Measurements from ENCODE around the gene TMED9. TPM values are rescaled to one million over a fixed set of nuclear protein-coding genes. Genes with fewer than 3 reads are reported as not detected.

TMED9 gene
- total and polyA plus RNA-seq, 9 of the 15 experiments (the other 6 are each of a cell fraction or from before 2014, with no cell fraction given) = 43.7 to 301 (median 90.0) TPM

- DNase-seq (ENCODE audit: extremely low read depth in 1 of 4, low spot score in 3 of 4) (no peak), FAIRE-seq (no peak), ATAC-seq (no peak)
- intact Hi-C loops (cut with micrococcal nuclease) = no loop called here
- Histone ChIP-seq H4K20me1 (replicated peaks; ENCODE audit: control insufficient read depth, insufficient read depth, low read length) (peaks cover 7% of the 10 kb centered on the region), H3K79me2 (ENCODE audit: control insufficient read depth, insufficient read depth, low read length) (peaks cover 25% of the 10 kb centered on the region), H3K4me2 (ENCODE audit: insufficient read depth, low read length) (peak overlapping the region; percentile 89), H3K27ac (ENCODE audit: extremely low read depth, low read depth, low read length) (no peak overlapping the region), H3K4me3 (peak overlapping the region; percentile 94; the same call in 1 of the 2 replicates), H3K9ac (ENCODE audit: insufficient read depth in 1 of 2, low read depth in 2 of 2, low read length in 2 of 2) (peak overlapping the region in 1 of 2 experiments; percentile 95; a peak in 2 of 4 replicates), H3K9me1 (ENCODE audit: control insufficient read depth, insufficient read depth, low read length) (no peaks in the 10 kb centered on the region), H3K27me3 (ENCODE audit: control insufficient read depth in 2 of 2, insufficient read depth in 2 of 2, low read length in 2 of 2) (no peaks in the 10 kb centered on the region), H3K4me1 (replicated peaks in 1 of 2; ENCODE audit: control insufficient read depth in 2 of 2, insufficient read depth in 2 of 2, low read length in 2 of 2) (peaks cover 7 to 16% of the 10 kb centered on the region in 2 experiments; a peak in 4 of 5 replicates), H3K9me3 (replicated peaks; ENCODE audit: control insufficient read depth, insufficient read depth, low read depth, low read length) (no peaks in the 10 kb centered on the region), H2AFZ (ENCODE audit: low read depth, low read length) (no peak overlapping the region), H3K36me3 (ENCODE audit: control insufficient read depth, insufficient read depth, low read length) (peaks cover 39% of the 10 kb centered on the region)
- 93% methylated on average over 3 of the region's 3 CpGs for WGBS (ENCODE audit: insufficient coverage, low coverage, missing lambda C conversion rate)
- in situ Hi-C loops (cut with MboI) = no loop called here
- TF ChIP-seq C11orf30 (IDR thresholded peaks at IDR 0.05; ENCODE audit: low read depth) = no peak
- no peak for TF ChIP-seq JUND (IDR thresholded peaks at IDR 0.05; ENCODE audit: borderline replicate concordance, low read depth, low read length)
- no peak for TF ChIP-seq JUND (tag; IDR thresholded peaks at IDR 0.05; ENCODE audit: borderline replicate concordance, low read depth, low read length)
- no peak for TF ChIP-seq KLF6 (CRISPR knock-in tag; IDR thresholded peaks at IDR 0.05; ENCODE audit: borderline replicate concordance)
- BruUV-seq (replicated peaks) = no TSS peak
- ChIA-PET POLR2A (interaction anchor here (0.7 to 1.1 kb wide), 2 partner anchors 18 to 107 kb away, joined by 3 read pairs; no protein-coding TSS in a partner anchor), CTCF (ENCODE audit: low intra/inter-chr PET ratio) (no interaction called here)
Measured at GRCh38 chr5:177593511-177593910, 1.5 kb downstream of the TMED9 start.

- no peaks in the 10 kb centered on the region for H3K27me3 ChIP-seq (ENCODE audit: control insufficient read depth in 2 of 2, insufficient read depth in 2 of 2, low read length in 2 of 2)
- ChIA-PET CTCF (ENCODE audit: low intra/inter-chr PET ratio) (interaction anchor here (0.6 kb wide), 1 partner anchor 15 kb away, joined by 4 read pairs; no protein-coding TSS in a partner anchor), POLR2A (interaction anchor here (1.1 kb wide), 1 partner anchor 17 kb away, joined by 3 read pairs; no protein-coding TSS in a partner anchor)
- no peaks in the 10 kb centered on the region for H3K9me3 ChIP-seq (replicated peaks; ENCODE audit: control insufficient read depth, insufficient read depth, low read depth, low read length)
- peak overlapping the region in 1 of 2 experiments; percentile 15; a peak in 1 of 4 replicates for H3K9ac ChIP-seq (ENCODE audit: insufficient read depth in 1 of 2, low read depth in 2 of 2, low read length in 2 of 2)
- peaks cover 25% of the 10 kb centered on the region for H3K79me2 ChIP-seq (ENCODE audit: control insufficient read depth, insufficient read depth, low read length)
- no TSS peak for BruUV-seq (replicated peaks)
- in situ Hi-C loops (cut with MboI) (no loop called here), intact Hi-C loops (cut with micrococcal nuclease) (no loop called here)
- peaks cover 39% of the 10 kb centered on the region for H3K36me3 ChIP-seq (ENCODE audit: control insufficient read depth, insufficient read depth, low read length)
- no peak overlapping the region for H3K27ac ChIP-seq (ENCODE audit: extremely low read depth, low read depth, low read length)
- H3K4me3 ChIP-seq = no peak overlapping the region
- ATAC-seq (no peak), FAIRE-seq (no peak), DNase-seq (ENCODE audit: extremely low read depth in 1 of 4, low spot score in 3 of 4) (no peak)
- 94% methylated on average over 8 of the region's 8 CpGs for WGBS (ENCODE audit: insufficient coverage, low coverage, missing lambda C conversion rate)
- no peak overlapping the region for H3K4me2 ChIP-seq (ENCODE audit: insufficient read depth, low read length)
- H3K9me1 ChIP-seq (ENCODE audit: control insufficient read depth, insufficient read depth, low read length) = no peaks in the 10 kb centered on the region
- H3K4me1 ChIP-seq (replicated peaks in 1 of 2; ENCODE audit: control insufficient read depth in 2 of 2, insufficient read depth in 2 of 2, low read length in 2 of 2) = peaks cover 9 to 16% of the 10 kb centered on the region in 2 experiments; a peak in 4 of 5 replicates
- peaks cover 7% of the 10 kb centered on the region for H4K20me1 ChIP-seq (replicated peaks; ENCODE audit: control insufficient read depth, insufficient read depth, low read length)
- H2AFZ ChIP-seq (ENCODE audit: low read depth, low read length) = no peak overlapping the region
- TF ChIP-seq SRSF3 (IDR thresholded peaks at IDR 0.05; ENCODE audit: insufficient read depth, low read length) (no peak), CCNT2 (IDR thresholded peaks at IDR 0.05; ENCODE audit: borderline replicate concordance, extremely low read depth, insufficient read length, low read depth, low read length) (no peak), SRF (CRISPR knock-in tag; IDR thresholded peaks at IDR 0.05) (no peak), AFF1 (IDR thresholded peaks at IDR 0.05; ENCODE audit: low read depth in 1 of 2, partially characterized antibody in 2 of 2) (no peak), HSF4 (CRISPR knock-in tag; IDR thresholded peaks at IDR 0.05; ENCODE audit: borderline replicate concordance) (no peak), RAD21 (CRISPR knock-in tag; conservative IDR thresholded peaks at IDR 0.05 in 1 of 2, IDR thresholded peaks at IDR 0.05 in 1 of 2) (no peak)
Measured at GRCh38 chr5:177594071-177594470, 2.1 kb downstream of the TMED9 start.

All from K562 (cell line).